Measurements from ENCODE around the gene DYNC1LI2. TPM values are rescaled to one million over a fixed set of nuclear protein-coding genes. Genes with fewer than 3 reads are reported as not detected.
"Not testable (repeated sequence)": the region's sequence is repeated elsewhere in the genome, so short reads cannot be mapped to it uniquely, and the experiment has no call there.

The DYNC1LI2 gene
- total RNA-seq (10 to 100 TPM; 53.0 to 83.0 (median 68.1) TPM), polyA plus RNA-seq (10 to 100 TPM; 44.4 to 57.7 TPM)

DNA sequence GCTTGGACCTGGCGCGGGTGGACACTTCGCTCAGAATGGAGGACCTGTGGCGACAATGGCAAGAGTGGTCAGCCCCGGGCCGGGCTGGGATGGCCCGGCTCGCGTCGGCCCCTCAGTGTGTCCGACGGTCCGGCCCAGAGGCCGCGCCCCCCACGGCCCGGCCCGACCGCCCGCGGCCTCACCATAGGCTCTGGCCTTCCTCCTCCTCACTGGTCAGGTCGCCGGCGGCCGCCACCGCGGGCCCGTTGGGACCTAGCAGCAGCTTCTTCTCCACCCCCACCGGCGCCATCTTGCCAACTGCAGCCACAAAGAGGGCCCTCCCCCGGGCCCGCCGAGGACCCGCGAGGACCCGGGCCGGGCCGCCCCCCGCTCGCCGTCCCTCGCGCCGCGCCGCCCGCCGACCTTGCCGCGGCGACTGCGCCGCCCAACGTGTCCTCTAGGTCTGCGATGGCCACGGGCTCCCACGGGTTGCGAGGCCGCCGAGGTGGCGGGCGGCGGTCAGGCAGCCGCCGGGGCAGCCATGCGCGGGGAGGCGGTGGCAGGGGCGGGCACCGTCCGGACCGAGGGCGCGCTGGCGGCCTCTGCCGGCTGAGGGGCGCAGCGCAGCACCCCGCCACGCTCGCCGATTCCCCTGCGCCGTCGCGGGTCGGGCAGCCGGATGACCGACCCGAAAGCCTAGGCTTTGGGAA is at the start of gene DYNC1LI2:
TSS of gene DYNC1LI2 (minus strand) at position 307 of the 689 bp plus-strand sequence. CDS start at position 289, 18 bp downstream.
- intact Hi-C loops (cut with DNase I), result no loop called here
- H3K36me3 ChIP-seq, result no peaks in the 10 kb centered on the region
- H3K9me3 ChIP-seq, result no peaks in the 10 kb centered on the region
- TF ChIP-seq, protein P1, sequence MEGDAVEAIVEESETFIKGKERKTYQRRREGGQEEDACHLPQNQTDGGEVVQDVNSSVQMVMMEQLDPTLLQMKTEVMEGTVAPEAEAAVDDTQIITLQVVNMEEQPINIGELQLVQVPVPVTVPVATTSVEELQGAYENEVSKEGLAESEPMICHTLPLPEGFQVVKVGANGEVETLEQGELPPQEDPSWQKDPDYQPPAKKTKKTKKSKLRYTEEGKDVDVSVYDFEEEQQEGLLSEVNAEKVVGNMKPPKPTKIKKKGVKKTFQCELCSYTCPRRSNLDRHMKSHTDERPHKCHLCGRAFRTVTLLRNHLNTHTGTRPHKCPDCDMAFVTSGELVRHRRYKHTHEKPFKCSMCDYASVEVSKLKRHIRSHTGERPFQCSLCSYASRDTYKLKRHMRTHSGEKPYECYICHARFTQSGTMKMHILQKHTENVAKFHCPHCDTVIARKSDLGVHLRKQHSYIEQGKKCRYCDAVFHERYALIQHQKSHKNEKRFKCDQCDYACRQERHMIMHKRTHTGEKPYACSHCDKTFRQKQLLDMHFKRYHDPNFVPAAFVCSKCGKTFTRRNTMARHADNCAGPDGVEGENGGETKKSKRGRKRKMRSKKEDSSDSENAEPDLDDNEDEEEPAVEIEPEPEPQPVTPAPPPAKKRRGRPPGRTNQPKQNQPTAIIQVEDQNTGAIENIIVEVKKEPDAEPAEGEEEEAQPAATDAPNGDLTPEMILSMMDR (IDR thresholded peaks at IDR 0.05), result peak; percentile 66 to 82 (median 78)
- WGBS, 2 donors, result 0 to 1% methylated on average over 51 to 90 of the region's 90 CpGs
- DNase-seq, result peak; percentile 78 to 92 (median 84)
- peak within 1 kb of the TSS; percentile 68 to 98 (median 90) for H3K4me3 ChIP-seq
- H3K4me1 ChIP-seq, result peaks cover 0 to 18% (median 7%) of the 10 kb centered on the region in 3 donors
- FAIRE-seq, result no peak
- peak within 1 kb of the TSS; percentile 66 to 89 (median 84) for H3K27ac ChIP-seq
- no peaks in the 10 kb centered on the region for H3K27me3 ChIP-seq
- ATAC-seq, result peak; percentile 93 to 96 (median 96)

DNA sequence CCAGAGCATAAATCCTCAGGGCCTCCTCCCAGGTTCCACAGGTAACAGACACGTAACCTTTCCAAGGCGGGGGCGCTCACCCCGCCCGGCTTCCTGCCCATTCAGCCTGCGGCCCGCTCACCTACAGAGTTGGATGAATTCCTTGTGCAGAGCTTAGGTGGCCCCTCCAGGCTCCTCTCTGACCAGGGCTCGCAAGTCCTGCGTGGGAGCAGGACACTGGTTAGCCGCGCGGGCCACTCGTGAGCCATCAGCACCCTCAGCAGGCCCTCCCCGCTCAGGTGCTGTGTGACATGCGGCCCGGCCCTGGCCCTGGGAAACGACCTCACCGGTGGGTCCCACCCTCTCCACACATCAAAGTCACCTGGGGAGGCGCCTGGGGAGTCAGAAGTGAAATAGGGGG is 49.4 kb upstream of the DYNC1LI2 start:
- Histone ChIP-seq H3K27ac (no peak overlapping the region), H3K4me1 (no peaks in the 10 kb centered on the region), H3K27me3 (no peaks in the 10 kb centered on the region), H3K4me3 (no peak overlapping the region), H3K36me3 (peaks cover 0 to 33% (median 6%) of the 10 kb centered on the region in 3 donors), H3K9me3 (no peaks in the 10 kb centered on the region)
- FAIRE-seq (no peak), ATAC-seq (no peak), DNase-seq (peak in 1 of 6 donors; percentile 53)
- intact Hi-C loops (cut with DNase I), result no loop called here
- TF ChIP-seq, protein P1 (IDR thresholded peaks at IDR 0.05), result no peak
- 92 to 94% methylated on average over 19 of the region's 19 CpGs for WGBS, 2 donors

DNA sequence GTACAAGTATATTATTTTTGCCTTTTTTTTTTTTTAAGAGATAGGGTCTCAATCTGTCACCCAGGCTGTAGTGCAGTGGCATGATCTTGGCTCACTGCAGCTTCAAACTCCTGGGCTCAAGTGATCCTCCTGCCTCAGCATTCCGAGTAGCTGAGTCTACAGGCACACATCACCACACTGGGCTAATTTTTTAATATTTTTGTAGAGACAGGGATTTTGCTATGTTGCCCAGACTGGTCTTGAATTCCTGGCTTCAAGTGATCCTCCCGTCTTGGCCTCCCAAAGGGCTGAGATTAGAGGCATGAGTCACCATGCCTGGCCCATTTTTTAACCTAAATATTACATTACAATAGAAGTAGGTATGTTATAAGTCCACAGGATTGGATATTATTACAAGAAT is 46.8 kb upstream of the DYNC1LI2 start:
- TF ChIP-seq, protein P1 (IDR thresholded peaks at IDR 0.05), result no peak
- Histone ChIP-seq H3K36me3 (peaks cover 0 to 12% (median 0%) of the 10 kb centered on the region in 3 donors), H3K27me3 (no peaks in the 10 kb centered on the region), H3K27ac (no peak overlapping the region), H3K4me1 (no peaks in the 10 kb centered on the region), H3K9me3 (no peaks in the 10 kb centered on the region), H3K4me3 (no peak overlapping the region)
- no peak for DNase-seq
- FAIRE-seq, result no peak
- ATAC-seq, result no peak
- 89 to 90% methylated on average over 2 of the region's 2 CpGs for WGBS, 2 donors
- intact Hi-C loops (cut with DNase I), result no loop called here

DNA sequence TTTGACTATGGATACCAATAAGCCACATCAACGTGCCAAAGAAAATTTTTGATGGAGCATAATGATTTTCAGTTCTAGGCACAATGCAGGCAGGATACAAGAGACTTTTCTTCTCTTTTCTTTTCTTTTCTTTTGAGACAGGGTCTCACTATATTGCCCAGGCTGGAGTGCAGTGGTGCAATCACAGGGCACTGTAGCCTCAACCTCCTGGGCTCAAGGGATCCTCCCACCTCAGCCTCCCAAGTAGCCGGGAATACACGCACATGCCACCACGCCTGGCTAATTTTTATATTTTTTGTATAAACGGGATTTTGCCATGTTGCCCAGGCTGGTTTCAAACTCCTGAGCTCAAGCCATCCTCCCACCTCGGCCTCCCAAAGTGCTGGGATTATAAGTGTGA is 42.6 kb upstream of the DYNC1LI2 start:
- FAIRE-seq; H3K4me1 ChIP-seq; H3K27ac ChIP-seq; H3K36me3 ChIP-seq; H3K4me3 ChIP-seq; H3K9me3 ChIP-seq; H3K27me3 ChIP-seq; DNase-seq; ATAC-seq; intact Hi-C loops (cut with DNase I): not testable (repeated sequence)
- 76 to 78% methylated on average over 6 of the region's 6 CpGs for WGBS, 2 donors

DNA sequence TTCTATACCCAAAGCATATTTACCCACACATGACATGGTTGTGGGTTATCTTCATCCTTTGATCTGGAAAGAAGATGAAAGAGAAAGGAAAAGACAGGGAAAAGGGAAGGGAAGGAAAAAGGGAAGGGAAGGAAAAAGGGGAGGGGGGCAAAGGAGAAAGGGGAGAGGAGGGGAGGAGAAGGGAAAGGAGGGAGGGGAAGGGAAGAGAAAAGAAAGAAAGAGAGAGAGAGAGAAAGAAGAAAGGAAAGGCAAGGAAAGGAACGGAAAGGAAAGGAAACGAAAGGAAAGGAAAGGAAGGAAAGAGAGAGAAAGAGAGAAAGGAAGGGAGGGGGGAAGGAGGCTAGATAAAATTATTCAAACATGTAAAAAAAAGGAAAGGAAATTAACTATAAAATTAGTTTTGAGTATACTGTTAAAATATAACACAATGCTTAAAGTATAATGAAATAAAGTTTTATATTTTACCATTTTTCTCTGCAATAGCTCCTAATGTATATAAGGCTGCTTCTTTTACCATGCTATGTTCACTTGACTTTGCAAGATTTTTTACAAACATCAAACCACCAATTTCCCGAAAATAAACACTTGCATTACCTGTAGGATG is 38.8 kb upstream of the DYNC1LI2 start:
- no peak overlapping the region for H3K4me3 ChIP-seq
- ATAC-seq (no peak), DNase-seq (no peak), FAIRE-seq (no peak)
- H3K4me1 ChIP-seq, result no peaks in the 10 kb centered on the region
- TF ChIP-seq, protein P1 (IDR thresholded peaks at IDR 0.05), result no peak
- peaks cover 0 to 5% (median 0%) of the 10 kb centered on the region in 4 donors for H3K27me3 ChIP-seq
- WGBS, 2 donors, result 53 to 70% methylated on average over 3 of the region's 3 CpGs
- no peak overlapping the region for H3K27ac ChIP-seq
- H3K9me3 ChIP-seq, result no peaks in the 10 kb centered on the region
- no peaks in the 10 kb centered on the region for H3K36me3 ChIP-seq
- intact Hi-C loops (cut with DNase I), result no loop called here
